Heart left ventricle (tissue), 16 donors: ENCODE measurements around the gene DIAPH3. TPM values are rescaled to one million over a fixed set of nuclear protein-coding genes. Genes with fewer than 3 reads are reported as not detected.

ENCODE experiments used
- ATAC-seq, 4 donors: fragments of 200-7000 bp; cut with Tn5 transposase; one replicate each; pipeline ENCODE4 v1.9.1; 2020 to 2022; ENCODE audit warnings: moderate library complexity in 4 of 4, mild to moderate bottlenecking in 3 of 4, moderate number of reproducible peaks in 1 of 4
- DNase-seq, 5 donors: peaks; one replicate each; pipeline ENCODE4 v3.0.0-alpha.2; 2020
- H3K27ac ChIP-seq, 12 donors: fragments of 200-600 bp; sonication (generic) in 4 of 12; one replicate each; pipeline versions ENCODE4 v1.5.0 to v1.8.0; 2016 to 2022; ENCODE audit warnings: mild to moderate bottlenecking in 2 of 12
- H3K27me3 ChIP-seq, 9 donors: fragments of 200-600 bp; sonication (generic) in 2 of 9; one replicate each; pipeline versions ENCODE4 v1.5.1 to v1.8.0; 2016 to 2022; ENCODE audit warnings: mild to moderate bottlenecking in 3 of 9
- H3K36me3 ChIP-seq, 9 donors: fragments of 200-600 bp; sonication (generic) in 2 of 9; one replicate each; pipeline versions ENCODE4 v1.5.0 to v1.8.0; 2018 to 2022; ENCODE audit warnings: mild to moderate bottlenecking in 2 of 9
- H3K4me1 ChIP-seq, 12 donors: fragments of 200-600 bp; sonication (generic) in 4 of 12; one replicate each; pipeline versions ENCODE4 v1.5.0 to v1.8.0; 2016 to 2022; ENCODE audit warnings: mild to moderate bottlenecking in 3 of 12
- H3K4me3 ChIP-seq, 12 donors: fragments of 200-600 bp; sonication (generic) in 4 of 12; one replicate each; pipeline versions ENCODE4 v1.5.0 to v1.8.0; 2017 to 2022; ENCODE audit warnings: mild to moderate bottlenecking in 9 of 12, moderate library complexity in 4 of 12
- H3K9me3 ChIP-seq, 12 donors: fragments of 200-600 bp; sonication (generic) in 4 of 12; one replicate each; pipeline versions ENCODE4 v1.5.0 to v1.8.0; 2016 to 2022; ENCODE audit warnings: mild to moderate bottlenecking in 1 of 12
- CTCF ChIP-seq, 12 donors: fragments of 200-600 bp; sonication (generic) in 4 of 12; IDR thresholded peaks; one replicate each; pipeline versions ENCODE4 v1.5.0 to v1.8.0; 2018 to 2022; ENCODE audit warnings: antibody characterized with exemption in 12 of 12, mild to moderate bottlenecking in 5 of 12
- POLR2A ChIP-seq, 2 donors: fragments of 450-650 bp; IDR thresholded peaks; one replicate each; pipeline ENCODE4 v1.6.1; 2017; ENCODE audit warnings: antibody characterized with exemption in 2 of 2, mild to moderate bottlenecking in 2 of 2, moderate library complexity in 2 of 2
- WGBS, 4 donors: extraction: QIAGEN DNeasy Blood & Tissue Kit in 2 of 4; methylation state at CpG; one replicate each; pipeline versions ENCODE4 v1.1.5 to v1.1.7; 2013 to 2018; 5-methylcytosine and 5-hydroxymethylcytosine counted together
- intact Hi-C, 10 donors: fragments of 100-400 bp; cut with DNase I; formaldehyde crosslinking; loops; one replicate each; pipeline versions ENCODE4 v1.11.1 to v1.14.2; 2022
- polyA plus RNA-seq, 2 donors: library from polyadenylated mRNA; stranded (reverse); fragments of 200-250 nt; gene quantifications; one replicate each; pipeline ENCODE4 v1.2.3, GENCODE V29; 2013
- total RNA-seq, 9 donors: library from RNA; depleted of rRNA in 2 of 9; stranded (reverse); fragments of >200 nt in 2 of 9; fragmentation: NEBNext Ultra II Directional in 3 of 9; extraction: Animal tissue kit (Norgen Biotek cat#: 25700) in 3 of 9; gene quantifications; one replicate each; pipeline versions ENCODE4 v1.1.0 to v1.2.4, GENCODE V29; 2016 to 2023
- donor health status: ischemic (EF 13 %, LVEDD 7.1; RV severe dilation, severe dysfunction).
- donor health status: healthy with polysubstance abuse.
- donor health status: DM: no; HTN: yes; CAD: no.
- donor health status: DM: no; HTN: no; CAD: no.
- donor health status: ischemic (EF 25% LVEDD 6.9; RV normal size, moderate dysfunction).
- donor health status: ischemic (EF 25% LVEDD 5.7; RV mildly dilated, moderate dysfunction).
- donor health status: healthy.
- donor health status: DM: yes; HTN: yes; CAD: no.
- donor health status: ischemic (EF 35%, LVEDD 5.7; RV mildly dilated, moderate dysfunction).
- donor health status: nonischemic (EF 11% LVEDD 7.7; RV severe dilation, severe dysfunction).
- donor health status: DM: yes; HTN: yes; CAD: no.
- donor health status: PGD.
- donor health status: ischemic (EF 29% LVEDD 5.4; RV normal size, mild dysfunction).
- donor health status: nonischemic (EF 23%, LVEDD 6.1; RV moderate dilation, normal function).

The DIAPH3 gene
- total and polyA plus RNA-seq, 11 donors, result 0.03 to 3.2 (median 0.19) TPM

- Histone ChIP-seq H3K4me1 (peaks cover 0 to 9% (median 0%) of the 10 kb centered on the region in 12 donors), H3K27me3 (no peaks in the 10 kb centered on the region), H3K4me3 (no peak overlapping the region), H3K36me3 (no peaks in the 10 kb centered on the region), H3K27ac (no peak overlapping the region), H3K9me3 (no peaks in the 10 kb centered on the region)
- WGBS, 4 donors, result 94 to 100% (median 95%) methylated on average over 2 of the region's 2 CpGs
- intact Hi-C loops, result no loop called here
- DNase-seq (no peak), ATAC-seq (no peak)
- TF ChIP-seq CTCF (IDR thresholded peaks at IDR 0.05) (no peak), POLR2A (IDR thresholded peaks at IDR 0.05) (no peak)
Observed at GRCh38 chr13:59653916-59654315, 509.8 kb downstream of the DIAPH3 start.

GRCh38 chr13:59651479-59651878, 512.2 kb downstream of the DIAPH3 start:
- ATAC-seq, result no peak

GRCh38 chr13:59643906-59644626, 519.7 kb downstream of the DIAPH3 start:
- H3K4me1 ChIP-seq, result peaks cover 0 to 2% (median under 1%) of the 10 kb centered on the region in 12 donors
- WGBS, 4 donors, result 28 to 64% (median 32%) methylated on average over 3 of the region's 3 CpGs
- no peaks in the 10 kb centered on the region for H3K9me3 ChIP-seq
- DNase-seq (no peak), ATAC-seq (no peak)
- no peaks in the 10 kb centered on the region for H3K27me3 ChIP-seq
- H3K36me3 ChIP-seq, result no peaks in the 10 kb centered on the region
- TF ChIP-seq CTCF (IDR thresholded peaks at IDR 0.05) (no peak), POLR2A (IDR thresholded peaks at IDR 0.05) (no peak)
- H3K27ac ChIP-seq, result no peak overlapping the region
- intact Hi-C loops, result no loop called here
- no peak overlapping the region for H3K4me3 ChIP-seq

More at GRCh38 chr13:59651479-59651878, 512.2 kb downstream of the DIAPH3 start:
- Histone ChIP-seq H3K4me1 (no peaks in the 10 kb centered on the region), H3K27me3 (no peaks in the 10 kb centered on the region), H3K9me3 (no peaks in the 10 kb centered on the region), H3K27ac (no peak overlapping the region), H3K4me3 (no peak overlapping the region), H3K36me3 (no peaks in the 10 kb centered on the region)
- no peak for TF ChIP-seq POLR2A (IDR thresholded peaks at IDR 0.05)
- no peak for TF ChIP-seq CTCF (IDR thresholded peaks at IDR 0.05)
- WGBS, 4 donors, result 92 to 95% (median 94%) methylated on average over 5 of the region's 5 CpGs
- intact Hi-C loops, result no loop called here
- DNase-seq, result no peak

GRCh38 chr13:59643364-59643841, 520.3 kb downstream of the DIAPH3 start:
- DNase-seq (no peak), ATAC-seq (no peak)
- Histone ChIP-seq H3K9me3 (no peaks in the 10 kb centered on the region), H3K27ac (no peak overlapping the region), H3K4me1 (peaks cover 0 to 9% (median 6%) of the 10 kb centered on the region in 12 donors), H3K27me3 (no peaks in the 10 kb centered on the region), H3K36me3 (no peaks in the 10 kb centered on the region), H3K4me3 (no peak overlapping the region)
- TF ChIP-seq CTCF (IDR thresholded peaks at IDR 0.05) (no peak), POLR2A (IDR thresholded peaks at IDR 0.05) (no peak)
- WGBS, 4 donors, result 89 to 92% (median 91%) methylated on average over 6 of the region's 6 CpGs
- intact Hi-C loops, result no loop called here
